ENCODE results near the gene CAPRIN2. TPM values are rescaled to one million over a fixed set of nuclear protein-coding genes. Genes with fewer than 3 reads are reported as not detected.

CAPRIN2 gene
- total RNA-seq, 6 experiments from 2014 or later: 13.3 to 21.4 (median 19.1) TPM

DNA sequence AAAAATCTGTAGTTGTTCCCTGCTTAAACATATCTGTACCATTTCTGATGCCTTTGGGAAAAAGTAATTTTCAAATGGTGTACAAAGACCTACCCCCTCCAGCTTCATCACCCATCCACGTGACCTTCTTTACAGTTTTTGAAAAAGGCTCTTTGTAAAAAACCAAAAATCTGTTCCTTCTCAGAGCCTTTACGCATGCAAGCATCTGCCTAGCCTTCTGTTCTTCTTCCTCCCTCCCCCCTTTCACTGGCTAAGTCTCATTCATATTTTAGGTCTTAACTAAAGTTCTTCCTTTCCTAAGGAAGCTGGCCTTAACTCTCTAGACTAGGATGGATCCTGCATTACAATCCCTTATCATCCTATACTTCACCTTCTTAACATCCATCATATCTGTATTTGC is 10.4 kb downstream of the CAPRIN2 start:
- TF ChIP-seq, protein P1, sequence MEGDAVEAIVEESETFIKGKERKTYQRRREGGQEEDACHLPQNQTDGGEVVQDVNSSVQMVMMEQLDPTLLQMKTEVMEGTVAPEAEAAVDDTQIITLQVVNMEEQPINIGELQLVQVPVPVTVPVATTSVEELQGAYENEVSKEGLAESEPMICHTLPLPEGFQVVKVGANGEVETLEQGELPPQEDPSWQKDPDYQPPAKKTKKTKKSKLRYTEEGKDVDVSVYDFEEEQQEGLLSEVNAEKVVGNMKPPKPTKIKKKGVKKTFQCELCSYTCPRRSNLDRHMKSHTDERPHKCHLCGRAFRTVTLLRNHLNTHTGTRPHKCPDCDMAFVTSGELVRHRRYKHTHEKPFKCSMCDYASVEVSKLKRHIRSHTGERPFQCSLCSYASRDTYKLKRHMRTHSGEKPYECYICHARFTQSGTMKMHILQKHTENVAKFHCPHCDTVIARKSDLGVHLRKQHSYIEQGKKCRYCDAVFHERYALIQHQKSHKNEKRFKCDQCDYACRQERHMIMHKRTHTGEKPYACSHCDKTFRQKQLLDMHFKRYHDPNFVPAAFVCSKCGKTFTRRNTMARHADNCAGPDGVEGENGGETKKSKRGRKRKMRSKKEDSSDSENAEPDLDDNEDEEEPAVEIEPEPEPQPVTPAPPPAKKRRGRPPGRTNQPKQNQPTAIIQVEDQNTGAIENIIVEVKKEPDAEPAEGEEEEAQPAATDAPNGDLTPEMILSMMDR (IDR thresholded peaks at IDR 0.05): no peak
- H3K36me3 Mint-ChIP-seq (ENCODE audit: low read depth): peaks cover 33% of the 10 kb centered on the region
- H3K4me3 Mint-ChIP-seq: no peak overlapping the region
- H3K4me1 Mint-ChIP-seq (ENCODE audit: low read depth): peaks cover 27% of the 10 kb centered on the region
- no peaks in the 10 kb centered on the region for H3K27me3 Mint-ChIP-seq (ENCODE audit: insufficient read depth)
- no peaks in the 10 kb centered on the region for H3K9me3 Mint-ChIP-seq
- no peak overlapping the region for H3K27ac Mint-ChIP-seq
- DNase-seq: no peak

DNA sequence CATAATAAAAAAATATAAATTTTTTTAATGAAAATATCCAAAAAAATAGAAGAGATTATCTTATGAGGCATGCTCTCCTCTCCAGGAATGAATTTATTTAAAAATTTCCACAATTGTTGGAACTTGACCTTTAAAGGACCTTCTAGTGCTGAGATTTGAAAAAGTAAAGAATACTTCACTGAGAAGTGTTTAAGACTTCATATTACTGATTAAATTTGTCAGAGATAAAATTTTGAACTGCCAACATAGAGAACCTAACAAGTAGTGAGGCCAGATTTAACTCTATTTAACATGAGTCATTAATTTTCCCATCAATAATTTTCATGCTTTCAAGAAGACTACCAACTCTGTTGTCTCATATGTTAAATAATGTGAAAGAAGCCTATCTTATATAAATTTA is 14.5 kb downstream of the CAPRIN2 start:
- H3K4me1 Mint-ChIP-seq (ENCODE audit: low read depth): peaks cover 11% of the 10 kb centered on the region; the same call in 1 of the 2 replicates
- H3K27me3 Mint-ChIP-seq (ENCODE audit: insufficient read depth): no peaks in the 10 kb centered on the region
- peaks cover 31% of the 10 kb centered on the region for H3K36me3 Mint-ChIP-seq (ENCODE audit: low read depth)
- no peak overlapping the region for H3K4me3 Mint-ChIP-seq
- H3K27ac Mint-ChIP-seq: no peak overlapping the region
- no peaks in the 10 kb centered on the region for H3K9me3 Mint-ChIP-seq
- DNase-seq: no peak
- TF ChIP-seq, protein P1 (IDR thresholded peaks at IDR 0.05): no peak

DNA sequence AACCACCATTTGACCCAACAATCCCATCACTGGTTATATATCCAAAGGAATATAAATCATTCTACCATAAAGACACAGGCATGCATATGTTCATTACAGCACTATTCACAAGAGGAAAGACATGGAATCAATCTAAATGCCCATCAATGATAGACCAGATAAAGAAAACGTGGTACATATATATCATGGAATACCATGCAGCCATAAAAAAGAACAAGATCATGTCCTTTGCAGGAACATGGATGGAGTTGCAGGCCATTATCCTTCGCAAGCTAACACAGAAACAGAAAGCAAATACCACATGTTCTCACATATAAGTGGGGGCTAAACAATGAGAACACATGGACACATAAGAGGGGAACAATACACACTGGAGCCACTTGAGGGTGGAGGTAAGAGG is 15.7 kb downstream of the CAPRIN2 start:
- TF ChIP-seq, protein P1 (IDR thresholded peaks at IDR 0.05): no peak
- no peaks in the 10 kb centered on the region for H3K9me3 Mint-ChIP-seq
- H3K27ac Mint-ChIP-seq: no peak overlapping the region
- no peak for DNase-seq
- H3K36me3 Mint-ChIP-seq (ENCODE audit: low read depth): peaks cover 31% of the 10 kb centered on the region
- no peak overlapping the region for H3K4me3 Mint-ChIP-seq
- H3K27me3 Mint-ChIP-seq (ENCODE audit: insufficient read depth): no peaks in the 10 kb centered on the region
- H3K4me1 Mint-ChIP-seq (ENCODE audit: low read depth): peaks cover 11% of the 10 kb centered on the region; the same call in 1 of the 2 replicates

DNA sequence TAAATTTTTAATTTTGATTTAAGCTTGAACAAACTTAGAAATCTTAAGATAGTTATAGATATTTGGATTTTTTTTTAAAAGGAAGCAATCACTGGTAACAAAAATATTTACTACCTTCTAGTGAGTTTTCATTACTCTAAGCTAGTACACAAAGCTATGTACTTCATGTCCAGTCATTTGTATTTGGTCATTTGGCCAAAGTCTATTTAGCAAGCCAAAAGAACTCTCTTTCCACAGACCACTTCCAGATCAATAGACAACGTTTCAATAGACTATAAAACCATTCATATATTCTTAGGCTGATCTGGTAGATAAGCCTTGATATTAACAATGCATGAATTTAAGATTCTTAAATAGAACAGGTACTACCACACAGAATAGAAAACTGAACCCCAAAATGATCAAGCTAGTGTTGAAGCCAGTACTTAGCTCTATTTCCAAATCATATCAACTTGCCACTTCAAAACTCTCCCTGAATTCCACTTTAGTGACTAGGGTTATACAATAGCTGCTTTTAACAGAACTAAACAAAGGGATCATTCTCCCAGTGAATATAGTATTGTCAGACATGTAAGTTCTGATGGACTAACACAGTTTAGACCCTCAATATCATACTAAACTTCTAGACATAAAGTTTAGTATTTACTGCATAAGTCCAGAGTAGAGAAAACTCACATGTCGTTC is 21.7 kb downstream of the CAPRIN2 start:
- Mint-ChIP-seq H3K36me3 (ENCODE audit: low read depth) (peaks cover 38% of the 10 kb centered on the region), H3K4me3 (no peak overlapping the region)

DNA sequence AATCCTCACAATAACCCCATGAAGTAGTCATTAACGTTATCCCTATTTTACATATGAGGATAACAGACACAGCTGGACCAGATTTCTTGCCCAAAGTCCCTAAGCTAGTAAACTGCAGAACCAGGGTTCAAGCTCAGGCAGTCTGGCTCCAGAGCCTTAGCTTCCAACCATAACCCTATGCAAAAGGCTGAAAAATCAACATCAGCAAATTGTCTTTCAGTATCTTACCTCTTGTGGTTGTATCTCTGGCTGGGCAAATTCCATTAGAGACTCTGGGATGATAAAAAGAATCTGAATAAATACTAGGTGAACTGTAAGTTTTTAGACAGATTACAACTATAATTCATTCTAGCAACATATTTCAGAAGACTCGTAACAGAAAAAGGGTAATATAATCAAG is 24.7 kb downstream of the CAPRIN2 start:
- H3K27me3 Mint-ChIP-seq (ENCODE audit: insufficient read depth): no peaks in the 10 kb centered on the region
- TF ChIP-seq, protein P1 (IDR thresholded peaks at IDR 0.05): no peak
- no peaks in the 10 kb centered on the region for H3K9me3 Mint-ChIP-seq
- H3K4me3 Mint-ChIP-seq: no peak overlapping the region
- DNase-seq: no peak
- H3K4me1 Mint-ChIP-seq (ENCODE audit: low read depth): peaks cover 41% of the 10 kb centered on the region
- H3K36me3 Mint-ChIP-seq (ENCODE audit: low read depth): peaks cover 32% of the 10 kb centered on the region
- no peak overlapping the region for H3K27ac Mint-ChIP-seq

More for the DNA sequence above, 21.7 kb downstream of the CAPRIN2 start:
- Mint-ChIP-seq H3K9me3 (no peaks in the 10 kb centered on the region), H3K27ac (no peak overlapping the region), H3K27me3 (ENCODE audit: insufficient read depth) (no peaks in the 10 kb centered on the region), H3K4me1 (ENCODE audit: low read depth) (peaks cover 16% of the 10 kb centered on the region)
- DNase-seq: no peak
- TF ChIP-seq, protein P1 (IDR thresholded peaks at IDR 0.05): no peak

Measured in HFFc6 (cell line).